GM21825 (cell line): Measurements from ENCODE around the gene RASGRF2.

ENCODE experiments used
- ATAC-seq: cut with Tn5 transposase; IDR thresholded peaks from one replicate; pipeline ENCODE4 v1.9.1; 2021; ENCODE audit warnings: mild to moderate bottlenecking, moderate library complexity; ENCODE audit not compliant: unreplicated experiment

Gene RASGRF2

GRCh38 chr5:81195335-81195929, 235.3 kb downstream of the RASGRF2 start:
- ATAC-seq: no peak

DNA sequence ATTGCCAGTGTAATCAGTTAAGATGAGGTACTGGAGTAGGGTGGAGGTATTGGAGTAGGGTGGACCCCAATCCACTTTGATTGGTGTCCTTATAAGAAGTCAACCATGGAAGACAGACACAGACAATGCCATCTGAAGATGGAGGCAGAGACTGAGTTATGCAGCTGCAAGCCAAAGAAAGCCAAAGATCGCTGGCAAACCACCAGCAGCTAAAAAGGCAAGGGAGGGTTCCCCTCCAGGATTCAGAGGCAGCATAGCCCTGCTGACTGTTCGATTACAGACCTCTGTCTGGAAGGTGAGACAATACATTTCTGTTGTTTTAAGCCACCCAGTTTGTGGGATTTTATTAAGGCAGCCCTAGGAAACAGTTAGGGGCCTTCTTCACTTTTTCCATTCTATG, 242.5 kb downstream of the RASGRF2 start:
- no peak for ATAC-seq

DNA sequence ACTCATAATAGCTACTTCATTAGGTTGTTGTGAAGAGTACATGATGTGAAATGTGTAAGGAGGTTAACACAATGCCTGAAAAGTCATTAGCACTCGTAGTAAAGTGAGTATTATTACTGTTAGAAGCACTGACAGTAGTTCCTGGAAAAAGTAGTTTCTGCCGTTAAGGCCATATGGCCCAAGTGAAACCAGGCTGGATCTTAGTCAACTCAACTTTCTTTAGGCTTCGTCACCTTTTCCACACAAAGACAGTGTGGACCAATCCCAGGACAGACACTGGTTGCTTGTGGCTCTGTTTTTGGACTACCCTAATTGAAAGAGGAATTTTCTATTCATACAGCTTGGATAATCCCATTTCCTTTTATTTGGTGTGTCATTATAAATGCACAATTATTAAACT, 243.6 kb downstream of the RASGRF2 start:
- no peak for ATAC-seq

- no peak for ATAC-seq
These were observed 244.0 kb downstream of the RASGRF2 start for GRCh38 chr5:81204205-81204604.

DNA sequence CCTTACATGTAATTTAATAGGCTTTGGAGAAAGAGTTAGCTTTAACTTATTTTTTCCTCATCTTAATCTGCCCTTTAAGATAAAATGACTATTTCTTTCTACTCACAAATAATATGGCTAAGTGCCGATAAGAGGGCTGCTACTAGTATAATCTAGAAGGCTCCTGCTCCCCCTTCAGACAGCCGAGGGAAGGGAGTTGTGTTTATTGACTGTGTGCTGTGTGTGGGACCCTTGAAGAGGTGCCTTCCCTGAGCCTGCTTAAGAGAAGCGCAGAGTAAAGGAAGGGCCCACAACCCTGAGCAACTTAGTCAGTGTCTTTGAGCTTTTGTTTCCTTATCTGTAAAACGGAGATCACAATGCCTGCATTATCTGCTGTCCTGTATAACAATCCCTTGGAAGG, 244.9 kb downstream of the RASGRF2 start:
- ATAC-seq: no peak

GRCh38 chr5:81207009-81207408, 246.8 kb downstream of the RASGRF2 start:
- ATAC-seq: no peak

- ATAC-seq: no peak
These were observed 248.7 kb downstream of the RASGRF2 start for GRCh38 chr5:81208904-81209303.

- no peak for ATAC-seq
These were observed 249.2 kb downstream of the RASGRF2 start for GRCh38 chr5:81209386-81209785.

DNA sequence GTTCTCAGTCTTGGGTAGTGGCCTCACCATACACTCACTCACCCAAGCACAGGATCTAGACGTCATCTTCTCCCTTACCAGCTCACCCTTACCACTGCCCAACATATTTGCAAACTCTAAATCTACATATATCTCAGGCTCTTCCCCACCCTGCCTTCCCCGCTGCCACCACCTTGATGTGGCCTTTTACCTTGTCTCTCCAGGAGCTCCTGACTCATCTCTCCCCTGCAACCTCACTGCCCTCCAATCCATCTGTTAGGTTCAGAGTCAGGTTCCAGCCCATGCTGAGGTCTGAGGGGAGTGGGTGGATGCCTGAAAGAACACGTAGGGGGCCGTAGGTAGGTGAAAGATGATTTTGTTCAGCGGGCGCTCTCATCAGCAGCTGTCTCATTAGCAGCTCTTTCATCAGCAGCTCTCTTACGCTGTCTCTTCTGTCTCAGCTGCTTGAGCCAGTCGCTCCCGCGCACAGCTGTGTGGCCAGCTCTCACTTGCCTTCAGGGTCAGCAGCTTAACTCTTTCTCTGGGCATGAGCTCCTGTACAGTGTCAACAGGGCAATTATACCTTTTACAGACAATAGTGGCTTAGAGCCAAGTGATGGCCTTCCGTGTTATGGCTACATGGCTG, 249.8 kb downstream of the RASGRF2 start:
- no peak for ATAC-seq

GRCh38 chr5:81212211-81212751, 252.1 kb downstream of the RASGRF2 start:
- peak; percentile 45 for ATAC-seq

GRCh38 chr5:81213070-81213469, 252.9 kb downstream of the RASGRF2 start:
- no peak for ATAC-seq

GRCh38 chr5:81214848-81215247, 254.7 kb downstream of the RASGRF2 start:
- no peak for ATAC-seq

GRCh38 chr5:81216152-81216551, 256.0 kb downstream of the RASGRF2 start:
- no peak for ATAC-seq

DNA sequence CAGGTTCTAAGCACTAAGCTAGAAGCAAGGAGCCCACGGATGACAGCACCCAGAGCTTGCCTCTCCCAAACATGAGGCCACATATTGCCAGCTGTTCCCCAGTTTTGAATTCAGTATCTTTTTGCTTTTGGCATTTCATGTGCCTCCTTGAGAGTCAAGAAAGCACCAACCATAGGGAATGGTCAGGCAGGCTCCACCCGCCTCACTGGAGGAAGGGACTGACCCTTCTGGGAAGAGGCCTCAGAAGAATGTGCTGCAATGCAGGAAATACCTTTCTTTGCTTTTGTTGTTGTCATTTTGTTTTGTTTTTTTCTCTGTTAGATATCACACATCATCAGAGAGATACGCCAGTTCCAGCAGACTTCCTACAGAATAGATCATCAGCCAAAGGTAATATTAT, 259.2 kb downstream of the RASGRF2 start:
- ATAC-seq: no peak

DNA sequence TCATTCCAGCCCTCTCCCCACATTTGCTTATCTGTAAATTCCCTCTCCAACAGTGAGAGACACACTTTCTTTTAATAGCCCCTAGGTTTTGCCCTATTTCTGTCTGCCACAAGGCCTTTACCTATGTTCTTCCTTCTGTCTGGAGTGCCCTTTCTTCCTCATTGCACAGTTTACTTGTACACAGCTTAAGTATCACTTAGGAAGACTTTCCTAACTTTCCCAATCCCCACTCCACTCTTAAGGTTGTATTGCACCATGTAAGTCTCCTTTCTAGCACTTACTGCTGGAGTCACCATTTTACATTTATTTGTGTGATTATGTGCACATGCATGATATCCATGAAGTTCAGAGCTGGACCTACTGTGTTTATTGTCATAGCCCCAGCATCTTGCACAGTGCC, 262.1 kb downstream of the RASGRF2 start:
- no peak for ATAC-seq

- ATAC-seq: no peak
These were observed 265.3 kb downstream of the RASGRF2 start for GRCh38 chr5:81225463-81225862.

DNA sequence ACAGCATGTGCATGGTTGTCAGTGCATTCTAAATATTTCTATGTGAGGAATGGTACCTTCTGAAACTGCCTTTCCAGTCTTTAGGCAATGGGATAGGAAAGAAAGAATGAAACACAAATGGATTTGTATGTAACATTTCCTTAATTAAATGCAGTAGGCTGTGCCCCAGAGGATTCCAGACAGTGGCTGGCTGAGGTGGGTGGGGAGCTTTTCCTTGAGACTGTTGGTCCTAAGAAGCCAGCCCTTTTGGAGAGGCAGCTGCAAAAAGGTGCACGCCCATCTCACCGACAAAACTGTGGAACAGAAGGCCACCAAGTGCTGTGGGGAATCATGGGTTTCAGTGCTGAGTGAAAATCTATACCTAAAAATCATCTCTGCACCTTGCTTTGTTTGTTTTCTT, 266.1 kb downstream of the RASGRF2 start:
- no peak for ATAC-seq

DNA sequence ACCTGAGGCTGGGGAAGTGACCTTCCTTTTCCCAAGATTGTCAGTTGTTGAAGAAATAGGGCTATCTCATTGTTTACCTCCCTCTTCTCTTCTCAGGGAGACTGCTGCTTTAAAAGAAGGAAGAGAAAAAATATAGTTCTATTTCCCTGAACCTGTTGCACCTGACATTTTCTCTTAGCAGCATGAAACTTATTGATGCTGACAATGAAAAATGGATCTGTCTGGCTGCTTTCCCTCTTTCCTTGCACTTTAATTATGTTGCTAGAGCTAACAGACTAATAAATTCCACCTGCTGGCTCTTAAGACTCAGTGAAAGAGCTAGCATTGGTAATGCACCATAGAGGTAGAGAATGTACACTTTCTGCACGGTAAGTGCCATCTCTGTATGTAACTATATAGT, 266.8 kb downstream of the RASGRF2 start:
- ATAC-seq: no peak

DNA sequence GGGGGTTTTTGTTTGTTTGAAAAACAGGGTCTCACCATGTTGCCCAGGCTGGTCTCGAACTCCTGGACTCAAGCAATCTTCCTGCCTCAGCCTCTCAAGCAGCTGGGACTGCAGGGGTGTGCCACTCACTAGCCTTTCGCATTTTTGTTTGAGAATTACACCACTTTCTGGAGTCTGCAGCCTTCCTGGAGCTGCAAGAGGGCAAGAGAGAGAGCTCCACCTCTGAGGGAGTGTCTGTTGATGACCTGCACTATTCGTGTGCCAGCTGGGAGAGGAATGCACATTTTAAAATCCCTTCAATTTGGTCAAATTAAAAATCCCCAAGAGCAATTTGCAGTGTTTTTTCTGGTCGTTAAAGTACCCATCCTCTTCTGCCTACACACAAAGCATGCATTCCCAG, 267.9 kb downstream of the RASGRF2 start:
- ATAC-seq: no peak

- ATAC-seq: no peak
These were observed 270.3 kb downstream of the RASGRF2 start for GRCh38 chr5:81230416-81230815.

- ATAC-seq: no peak
These were observed 272.4 kb downstream of the RASGRF2 start for GRCh38 chr5:81232464-81233079.

GRCh38 chr5:81233080-81233634, 273.0 kb downstream of the RASGRF2 start, which contains the start of gene CKMT2:
TSS of gene CKMT2 (plus strand) at chr5:81233322. CDS start at chr5:81251133, 17,811 bp downstream.
- ATAC-seq: no peak
